ENCODE measurements around the gene TNRC6C.

GRCh38 chr17:78105101-78105500 is 146.6 kb downstream of the TNRC6C start:
- TF ChIP-seq MAX (CRISPR knock-in tag; IDR thresholded peaks at IDR 0.05) (no peak), ADNP (tag; IDR thresholded peaks at IDR 0.05) (no peak), CTCF (IDR thresholded peaks at IDR 0.05 in 2 of 3, conservative IDR thresholded peaks at IDR 0.05 in 1 of 3; ENCODE audit: insufficient read depth in 2 of 3, low read depth in 1 of 3, low read length in 3 of 3) (no peak), KDM1A (IDR thresholded peaks at IDR 0.05) (no peak), ZBTB7A (IDR thresholded peaks at IDR 0.05; ENCODE audit: borderline replicate concordance, control insufficient read depth, low read depth, low read length) (no peak), YBX1 (IDR thresholded peaks at IDR 0.05) (no peak), ZBTB34 (CRISPR knock-in tag; IDR thresholded peaks at IDR 0.05) (no peak), HMG20B (CRISPR knock-in tag; IDR thresholded peaks at IDR 0.05) (no peak), NR3C1 (CRISPR knock-in tag; IDR thresholded peaks at IDR 0.05) (no peak), JUND (IDR thresholded peaks at IDR 0.05; ENCODE audit: borderline replicate concordance, low read depth, low read length) (no peak), JUND (tag; IDR thresholded peaks at IDR 0.05; ENCODE audit: borderline replicate concordance, low read depth, low read length) (no peak)
- TF ChIP-seq, protein P1, sequence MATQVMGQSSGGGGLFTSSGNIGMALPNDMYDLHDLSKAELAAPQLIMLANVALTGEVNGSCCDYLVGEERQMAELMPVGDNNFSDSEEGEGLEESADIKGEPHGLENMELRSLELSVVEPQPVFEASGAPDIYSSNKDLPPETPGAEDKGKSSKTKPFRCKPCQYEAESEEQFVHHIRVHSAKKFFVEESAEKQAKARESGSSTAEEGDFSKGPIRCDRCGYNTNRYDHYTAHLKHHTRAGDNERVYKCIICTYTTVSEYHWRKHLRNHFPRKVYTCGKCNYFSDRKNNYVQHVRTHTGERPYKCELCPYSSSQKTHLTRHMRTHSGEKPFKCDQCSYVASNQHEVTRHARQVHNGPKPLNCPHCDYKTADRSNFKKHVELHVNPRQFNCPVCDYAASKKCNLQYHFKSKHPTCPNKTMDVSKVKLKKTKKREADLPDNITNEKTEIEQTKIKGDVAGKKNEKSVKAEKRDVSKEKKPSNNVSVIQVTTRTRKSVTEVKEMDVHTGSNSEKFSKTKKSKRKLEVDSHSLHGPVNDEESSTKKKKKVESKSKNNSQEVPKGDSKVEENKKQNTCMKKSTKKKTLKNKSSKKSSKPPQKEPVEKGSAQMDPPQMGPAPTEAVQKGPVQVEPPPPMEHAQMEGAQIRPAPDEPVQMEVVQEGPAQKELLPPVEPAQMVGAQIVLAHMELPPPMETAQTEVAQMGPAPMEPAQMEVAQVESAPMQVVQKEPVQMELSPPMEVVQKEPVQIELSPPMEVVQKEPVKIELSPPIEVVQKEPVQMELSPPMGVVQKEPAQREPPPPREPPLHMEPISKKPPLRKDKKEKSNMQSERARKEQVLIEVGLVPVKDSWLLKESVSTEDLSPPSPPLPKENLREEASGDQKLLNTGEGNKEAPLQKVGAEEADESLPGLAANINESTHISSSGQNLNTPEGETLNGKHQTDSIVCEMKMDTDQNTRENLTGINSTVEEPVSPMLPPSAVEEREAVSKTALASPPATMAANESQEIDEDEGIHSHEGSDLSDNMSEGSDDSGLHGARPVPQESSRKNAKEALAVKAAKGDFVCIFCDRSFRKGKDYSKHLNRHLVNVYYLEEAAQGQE (IDR thresholded peaks at IDR 0.05; ENCODE audit: borderline replicate concordance), result no peak
- TF ChIP-seq, protein P1 (CRISPR knock-in tag; IDR thresholded peaks at IDR 0.05; ENCODE audit: low read depth), result no peak
